Measurements from ENCODE around the gene CDK2AP2.

Gene CDK2AP2

DNA sequence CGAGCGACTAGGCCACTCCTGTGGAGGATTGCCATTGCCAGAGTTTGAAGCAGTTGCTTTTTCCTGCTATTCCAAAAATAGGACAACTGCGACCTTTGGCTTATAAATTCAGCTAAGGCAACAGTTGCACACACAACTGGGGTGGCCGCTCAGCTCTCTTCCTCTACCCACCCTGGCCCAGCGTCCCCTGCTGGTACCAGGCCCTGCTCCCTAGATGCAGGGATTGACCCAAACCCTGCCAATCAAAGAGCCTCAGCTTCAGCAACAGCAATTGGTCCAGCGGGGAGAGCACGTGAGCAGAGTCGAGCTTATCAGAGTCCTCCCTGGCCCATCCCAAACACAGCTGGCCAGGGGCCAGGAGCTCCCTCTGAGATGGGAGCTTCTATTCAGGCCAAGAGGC, 37.3 kb upstream of the CDK2AP2 start:
- Histone ChIP-seq H3K27me3 (ENCODE audit: insufficient read depth, poor library complexity, severe bottlenecking) (no peaks in the 10 kb centered on the region), H3K27ac (ENCODE audit: poor library complexity, severe bottlenecking) (no peak overlapping the region), H3K36me3 (ENCODE audit: low read depth) (no peaks in the 10 kb centered on the region), H3K4me1 (ENCODE audit: insufficient read depth, poor library complexity, severe bottlenecking) (no peaks in the 10 kb centered on the region), H3K4me3 (ENCODE audit: severe bottlenecking) (no peak overlapping the region), H3K9me3 (ENCODE audit: severe bottlenecking) (no peaks in the 10 kb centered on the region)
- no peak for ATAC-seq (ENCODE audit: low read depth)
- DNase-seq (ENCODE audit: low spot score): no peak
- TF ChIP-seq, protein P1, sequence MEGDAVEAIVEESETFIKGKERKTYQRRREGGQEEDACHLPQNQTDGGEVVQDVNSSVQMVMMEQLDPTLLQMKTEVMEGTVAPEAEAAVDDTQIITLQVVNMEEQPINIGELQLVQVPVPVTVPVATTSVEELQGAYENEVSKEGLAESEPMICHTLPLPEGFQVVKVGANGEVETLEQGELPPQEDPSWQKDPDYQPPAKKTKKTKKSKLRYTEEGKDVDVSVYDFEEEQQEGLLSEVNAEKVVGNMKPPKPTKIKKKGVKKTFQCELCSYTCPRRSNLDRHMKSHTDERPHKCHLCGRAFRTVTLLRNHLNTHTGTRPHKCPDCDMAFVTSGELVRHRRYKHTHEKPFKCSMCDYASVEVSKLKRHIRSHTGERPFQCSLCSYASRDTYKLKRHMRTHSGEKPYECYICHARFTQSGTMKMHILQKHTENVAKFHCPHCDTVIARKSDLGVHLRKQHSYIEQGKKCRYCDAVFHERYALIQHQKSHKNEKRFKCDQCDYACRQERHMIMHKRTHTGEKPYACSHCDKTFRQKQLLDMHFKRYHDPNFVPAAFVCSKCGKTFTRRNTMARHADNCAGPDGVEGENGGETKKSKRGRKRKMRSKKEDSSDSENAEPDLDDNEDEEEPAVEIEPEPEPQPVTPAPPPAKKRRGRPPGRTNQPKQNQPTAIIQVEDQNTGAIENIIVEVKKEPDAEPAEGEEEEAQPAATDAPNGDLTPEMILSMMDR (IDR thresholded peaks at IDR 0.05; ENCODE audit: poor library complexity, severe bottlenecking): no peak

DNA sequence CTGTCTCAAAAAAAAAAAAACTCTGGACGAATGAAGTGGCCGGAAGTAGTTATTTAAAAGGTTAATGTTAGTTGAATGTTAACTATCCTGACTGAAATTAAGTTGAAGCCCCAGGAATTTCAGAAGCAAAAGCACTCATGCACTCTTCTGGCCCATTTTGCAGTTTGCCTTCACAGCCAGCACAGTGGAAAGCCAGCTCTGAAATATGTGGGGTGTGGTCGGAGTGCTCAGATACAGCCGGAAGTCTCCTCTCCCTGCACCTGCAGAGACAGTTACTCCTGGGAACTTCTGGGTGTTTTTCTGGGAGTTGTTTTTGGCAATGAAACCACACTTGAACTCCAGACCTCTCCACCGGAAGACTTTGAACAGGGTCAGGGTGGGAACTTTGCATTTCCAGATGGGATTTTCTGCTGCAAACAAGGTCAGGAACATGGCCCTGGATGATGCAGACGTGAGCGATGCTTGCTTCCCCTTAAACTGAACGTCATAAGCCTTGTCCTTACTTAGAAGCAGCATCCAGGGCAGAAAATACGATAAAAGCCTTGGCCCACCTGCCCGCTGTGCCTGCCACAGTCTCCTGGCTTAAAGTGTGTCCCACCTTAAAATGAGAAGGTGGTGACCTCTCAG, 36.8 kb upstream of the CDK2AP2 start:
- H3K4me1 ChIP-seq (ENCODE audit: insufficient read depth, poor library complexity, severe bottlenecking): no peaks in the 10 kb centered on the region
- H3K4me3 ChIP-seq (ENCODE audit: severe bottlenecking): no peak overlapping the region
- H3K27ac ChIP-seq (ENCODE audit: poor library complexity, severe bottlenecking): no peak overlapping the region
- TF ChIP-seq, protein P1 (IDR thresholded peaks at IDR 0.05; ENCODE audit: poor library complexity, severe bottlenecking): no peak
- H3K27me3 ChIP-seq (ENCODE audit: insufficient read depth, poor library complexity, severe bottlenecking): no peaks in the 10 kb centered on the region
- DNase-seq (ENCODE audit: low spot score) (no peak), ATAC-seq (ENCODE audit: low read depth) (peak; percentile 60; the same call in 2 of the 3 replicates)
- H3K36me3 ChIP-seq (ENCODE audit: low read depth): no peaks in the 10 kb centered on the region
- no peaks in the 10 kb centered on the region for H3K9me3 ChIP-seq (ENCODE audit: severe bottlenecking)

DNA sequence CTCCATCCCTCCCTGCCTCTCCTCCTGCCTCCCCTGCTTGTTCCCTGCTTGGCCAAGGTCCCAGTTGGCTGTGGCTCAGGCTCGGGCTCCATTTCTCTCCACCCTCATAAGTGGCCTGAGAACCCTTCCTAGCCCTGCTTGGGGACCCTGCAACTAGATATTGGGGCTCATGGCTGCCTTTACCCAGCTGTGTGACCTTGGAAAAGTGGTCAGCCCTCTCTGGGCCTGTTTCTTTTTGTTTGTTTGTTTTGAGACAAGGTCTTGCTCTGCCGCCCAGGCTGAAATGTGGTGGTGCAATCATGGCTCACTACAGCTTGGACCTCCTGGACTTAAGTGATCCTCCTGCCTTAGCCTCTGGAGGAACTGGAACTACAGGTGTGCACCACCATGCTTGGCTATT, 35.6 kb upstream of the CDK2AP2 start:
- H3K27me3 ChIP-seq (ENCODE audit: insufficient read depth, poor library complexity, severe bottlenecking): no peaks in the 10 kb centered on the region

DNA sequence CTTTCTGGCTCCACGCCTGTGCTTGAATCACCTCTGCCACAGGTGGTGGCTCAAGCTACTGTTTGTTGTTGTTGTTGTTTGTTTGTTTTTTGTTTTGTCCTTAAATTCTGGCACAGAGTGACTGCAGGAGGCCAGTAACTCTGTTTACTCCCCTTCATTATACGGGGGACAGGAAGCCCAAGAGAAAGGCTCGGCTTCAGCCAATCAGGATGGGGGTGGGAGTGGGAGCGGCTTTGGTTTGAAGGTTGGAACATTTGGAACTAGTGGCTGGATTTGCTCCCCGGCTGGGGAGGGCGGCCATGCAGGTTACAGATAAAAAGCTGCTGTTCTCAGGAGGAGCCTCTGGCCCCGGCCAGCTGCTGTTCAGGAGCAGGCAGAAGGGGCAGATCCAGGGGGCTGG, 35.0 kb upstream of the CDK2AP2 start:
- no peaks in the 10 kb centered on the region for H3K4me1 ChIP-seq (ENCODE audit: insufficient read depth, poor library complexity, severe bottlenecking)
- no peaks in the 10 kb centered on the region for H3K36me3 ChIP-seq (ENCODE audit: low read depth)
- H3K27ac ChIP-seq (ENCODE audit: poor library complexity, severe bottlenecking): no peak overlapping the region
- ATAC-seq (ENCODE audit: low read depth) (no peak), DNase-seq (ENCODE audit: low spot score) (no peak)
- H3K4me3 ChIP-seq (ENCODE audit: severe bottlenecking): no peak overlapping the region
- H3K9me3 ChIP-seq (ENCODE audit: severe bottlenecking): no peaks in the 10 kb centered on the region
- H3K27me3 ChIP-seq (ENCODE audit: insufficient read depth, poor library complexity, severe bottlenecking): no peaks in the 10 kb centered on the region
- TF ChIP-seq, protein P1 (IDR thresholded peaks at IDR 0.05; ENCODE audit: poor library complexity, severe bottlenecking): no peak

More for the DNA sequence above, 35.6 kb upstream of the CDK2AP2 start:
- Histone ChIP-seq H3K36me3 (ENCODE audit: low read depth) (no peaks in the 10 kb centered on the region), H3K4me3 (ENCODE audit: severe bottlenecking) (no peak overlapping the region), H3K27ac (ENCODE audit: poor library complexity, severe bottlenecking) (no peak overlapping the region), H3K4me1 (ENCODE audit: insufficient read depth, poor library complexity, severe bottlenecking) (no peaks in the 10 kb centered on the region), H3K9me3 (ENCODE audit: severe bottlenecking) (no peaks in the 10 kb centered on the region)
- TF ChIP-seq, protein P1 (IDR thresholded peaks at IDR 0.05; ENCODE audit: poor library complexity, severe bottlenecking): no peak
- ATAC-seq (ENCODE audit: low read depth): no peak
- no peak for DNase-seq (ENCODE audit: low spot score)

DNA sequence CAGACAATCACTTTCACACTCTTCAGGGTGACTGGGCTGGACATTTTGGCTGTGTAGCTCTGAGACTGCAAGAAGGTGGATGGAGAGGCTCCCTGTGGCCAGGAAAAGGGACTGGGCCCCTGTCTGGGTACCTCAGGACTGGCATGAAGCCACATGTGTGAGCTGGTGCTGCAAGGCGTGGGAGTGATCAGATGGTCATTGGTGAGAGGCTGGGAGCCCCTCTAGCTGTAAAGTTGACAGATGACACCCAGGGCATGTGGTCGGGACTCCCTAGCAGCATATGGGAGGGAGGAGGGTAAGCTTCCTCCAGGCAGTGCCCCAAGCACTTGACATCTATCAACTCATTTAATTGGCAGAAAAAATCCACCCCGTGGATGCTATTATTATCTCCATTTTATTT, 34.2 kb upstream of the CDK2AP2 start:
- Histone ChIP-seq H3K27me3 (ENCODE audit: insufficient read depth, poor library complexity, severe bottlenecking) (no peaks in the 10 kb centered on the region), H3K4me3 (ENCODE audit: severe bottlenecking) (no peak overlapping the region), H3K9me3 (ENCODE audit: severe bottlenecking) (no peaks in the 10 kb centered on the region), H3K4me1 (ENCODE audit: insufficient read depth, poor library complexity, severe bottlenecking) (no peaks in the 10 kb centered on the region), H3K36me3 (ENCODE audit: low read depth) (no peaks in the 10 kb centered on the region), H3K27ac (ENCODE audit: poor library complexity, severe bottlenecking) (no peak overlapping the region)
- DNase-seq (ENCODE audit: low spot score): no peak
- TF ChIP-seq, protein P1 (IDR thresholded peaks at IDR 0.05; ENCODE audit: poor library complexity, severe bottlenecking): no peak
- ATAC-seq (ENCODE audit: low read depth): no peak
